EH (cell line): ENCODE results near the gene EFCAB5.
"Not testable (repeated sequence)": the region's sequence is repeated elsewhere in the genome, so short reads cannot be mapped to it uniquely, and the experiment has no call there.

Experiments used
- DNase-seq: peaks from one replicate; pipeline ENCODE4 v3.0.0-alpha.2; 2015; ENCODE audit warnings: low read depth

The EFCAB5 gene

GRCh38 chr17:30005709-30006320 is 64.4 kb downstream of the EFCAB5 start:
- peak; percentile 36 for DNase-seq

- not testable (repeated sequence) for DNase-seq
These were observed 70.5 kb downstream of the EFCAB5 start for GRCh38 chr17:30011934-30012333.

- peak; percentile 65 for DNase-seq
These were observed 80.4 kb downstream of the EFCAB5 start for GRCh38 chr17:30021708-30022317.

DNA sequence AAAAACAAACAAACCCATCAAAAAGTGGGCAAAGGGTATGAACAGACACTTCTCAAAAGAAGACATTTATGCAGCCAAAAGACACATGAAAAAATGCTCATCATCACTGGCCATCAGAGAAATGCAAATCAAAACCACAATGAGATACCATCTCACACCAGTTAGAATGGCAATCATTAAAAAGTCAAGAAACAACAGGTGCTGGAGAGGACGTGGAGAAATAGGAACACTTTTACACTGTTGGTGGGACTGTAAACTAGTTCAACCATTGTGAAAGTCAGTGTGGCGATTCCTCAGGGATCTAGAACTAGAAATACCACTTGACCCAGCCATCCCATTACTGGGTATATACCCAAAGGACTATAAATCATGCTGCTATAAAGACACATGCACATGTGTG is 83.9 kb downstream of the EFCAB5 start:
- DNase-seq: not testable (repeated sequence)

- DNase-seq: no peak
These were observed 86.2 kb downstream of the EFCAB5 start for GRCh38 chr17:30027676-30028075.

- DNase-seq: no peak
These were observed 89.9 kb downstream of the EFCAB5 start for GRCh38 chr17:30031214-30031869.

DNA sequence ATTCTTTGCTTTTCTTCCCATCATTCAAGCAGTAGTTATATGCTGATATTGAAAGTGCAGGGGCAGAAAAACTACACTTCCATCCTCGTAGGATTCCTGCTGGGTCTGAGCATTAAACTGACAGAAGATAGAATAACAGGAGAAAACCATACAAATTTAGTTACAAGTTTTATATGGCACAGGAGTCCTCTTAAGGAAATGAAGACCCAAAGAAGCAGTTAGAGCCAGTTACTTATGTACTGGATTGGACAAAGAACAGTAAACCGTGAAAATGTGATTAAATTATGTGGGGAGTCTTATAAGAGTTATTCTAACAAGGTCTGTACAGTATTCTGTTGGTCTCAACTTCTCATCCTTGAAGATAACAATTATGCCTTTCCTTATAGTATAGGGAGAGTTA is 93.9 kb downstream of the EFCAB5 start:
- DNase-seq: no peak

DNA sequence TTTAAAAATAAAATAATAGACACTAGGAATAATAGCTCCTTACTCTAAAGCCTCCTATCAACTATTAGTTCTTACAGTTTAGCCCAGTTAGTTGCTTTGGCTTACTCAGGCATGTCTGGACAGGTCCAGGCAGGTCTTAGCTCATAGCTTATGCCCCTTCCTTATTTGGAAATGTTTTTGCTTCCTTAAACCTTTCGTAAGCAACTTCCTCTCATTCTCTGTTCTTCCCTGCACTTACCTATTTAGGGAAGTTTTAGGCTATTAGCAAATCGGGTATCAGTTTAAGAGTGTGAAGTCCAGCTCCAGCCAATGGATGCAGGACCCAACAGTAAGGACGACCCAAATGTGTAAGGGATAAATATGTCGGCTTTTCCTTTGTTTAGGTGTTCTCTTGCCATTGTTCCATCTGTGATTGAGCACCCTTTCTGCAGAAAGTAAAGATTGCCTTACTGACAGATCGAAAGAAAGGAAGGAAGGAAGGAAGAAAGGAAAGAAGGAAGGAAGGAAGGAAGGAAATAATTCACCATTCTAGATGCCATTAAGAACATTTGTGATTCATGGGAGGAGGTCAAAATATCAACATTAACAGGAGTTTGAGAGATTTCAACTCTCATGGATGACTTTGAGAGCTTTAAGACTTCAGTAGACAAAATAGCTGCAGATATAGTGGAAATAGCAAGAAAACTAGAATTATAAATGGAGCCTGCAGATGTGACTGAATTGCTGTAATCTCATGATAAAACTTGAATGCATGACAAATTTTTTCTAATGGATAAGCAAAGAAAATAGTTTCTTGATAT is 99.5 kb downstream of the EFCAB5 start:
- peak; percentile 42 for DNase-seq

- DNase-seq: no peak
These were observed 100.1 kb downstream of the EFCAB5 start for GRCh38 chr17:30041551-30041950.

GRCh38 chr17:30062372-30062771 is 120.9 kb downstream of the EFCAB5 start:
- no peak for DNase-seq

DNA sequence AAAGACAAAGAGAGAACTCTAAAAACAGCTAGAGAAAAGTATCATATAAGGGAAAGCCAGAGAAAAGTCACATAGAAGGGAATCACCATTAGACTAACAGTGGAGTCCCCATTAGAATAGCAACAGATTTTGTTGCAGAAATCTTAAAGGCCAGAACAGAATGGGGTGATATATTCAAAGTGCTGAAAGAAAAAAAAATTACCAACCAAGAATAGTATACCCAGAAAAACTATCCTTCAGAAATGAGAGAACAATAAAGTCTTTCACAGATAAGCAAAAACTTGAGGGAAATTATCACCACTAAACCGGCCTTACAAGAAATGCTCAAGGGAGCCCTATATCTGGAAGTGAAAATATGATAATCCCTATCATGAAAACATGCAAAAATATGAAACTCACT is 123.3 kb downstream of the EFCAB5 start:
- no peak for DNase-seq

DNA sequence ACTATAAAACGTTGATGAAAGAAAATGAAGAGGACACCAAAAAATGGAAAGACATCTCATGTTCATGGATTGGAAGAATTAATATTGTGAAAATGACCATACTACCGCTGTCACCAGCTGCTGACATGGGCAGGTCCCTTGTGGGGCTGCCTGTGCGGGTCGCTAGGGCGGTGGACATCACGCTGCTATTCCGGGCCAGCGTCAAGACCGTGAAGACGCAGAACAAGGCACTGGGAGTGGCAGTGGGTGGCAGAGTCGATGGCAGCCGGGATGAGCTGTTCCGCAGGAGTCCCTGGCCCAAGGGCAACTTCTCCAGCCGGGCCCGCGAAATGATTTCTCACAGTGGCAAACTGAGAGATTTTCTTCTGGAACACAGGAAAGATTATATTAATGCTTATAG is 127.0 kb downstream of the EFCAB5 start:
- no peak for DNase-seq

- DNase-seq: no peak
These were observed 132.8 kb downstream of the EFCAB5 start for GRCh38 chr17:30074254-30074653.

GRCh38 chr17:30074730-30075129 is 133.3 kb downstream of the EFCAB5 start:
- no peak for DNase-seq

GRCh38 chr17:30082773-30083172 is 141.3 kb downstream of the EFCAB5 start:
- no peak for DNase-seq

- no peak for DNase-seq
These were observed 143.4 kb downstream of the EFCAB5 start for GRCh38 chr17:30084788-30085187.

DNA sequence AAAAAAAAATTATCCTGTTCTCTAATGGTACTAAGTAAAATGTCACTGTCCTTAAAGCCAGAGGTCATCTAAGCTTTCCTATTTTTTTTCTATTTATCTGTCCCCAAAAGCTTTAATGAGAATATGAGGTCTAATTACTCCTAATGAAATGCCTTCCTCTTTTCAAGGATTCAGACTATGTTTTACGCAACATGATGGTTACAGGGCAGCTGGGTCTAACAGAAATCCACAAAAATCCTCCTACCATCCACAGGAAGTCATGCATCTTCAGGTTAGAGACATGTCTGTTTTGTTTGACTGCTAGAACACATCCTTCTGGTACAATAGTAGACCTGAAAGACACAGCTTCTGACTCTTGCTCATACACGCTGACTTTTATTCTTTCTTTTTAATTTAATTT is 145.5 kb downstream of the EFCAB5 start:
- DNase-seq: no peak

DNA sequence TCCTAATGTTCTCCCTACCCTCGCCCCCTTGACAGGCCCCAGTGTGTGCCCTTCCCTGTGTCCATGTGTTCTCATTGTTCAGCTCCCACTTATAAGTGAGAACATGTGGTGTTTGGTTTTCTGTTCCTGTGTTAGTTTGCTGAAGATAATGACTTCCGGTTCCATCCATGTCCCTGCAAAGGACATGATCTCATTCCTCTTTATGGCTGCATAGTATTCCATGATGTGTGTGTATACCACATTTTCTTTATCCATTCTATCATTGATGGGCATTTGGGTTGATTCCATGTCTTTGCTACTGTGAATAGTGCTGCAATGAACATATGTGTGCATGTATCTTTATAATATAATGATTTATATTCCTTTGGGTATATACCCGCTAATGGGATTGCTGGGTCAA is 146.0 kb downstream of the EFCAB5 start:
- not testable (repeated sequence) for DNase-seq

GRCh38 chr17:30091121-30091670 is 149.8 kb downstream of the EFCAB5 start:
- no peak for DNase-seq

GRCh38 chr17:30091771-30092170 is 150.3 kb downstream of the EFCAB5 start:
- peak; percentile 97 for DNase-seq

GRCh38 chr17:30092886-30093285 is 151.5 kb downstream of the EFCAB5 start:
- DNase-seq: no peak

GRCh38 chr17:30093463-30094147 is 152.2 kb downstream of the EFCAB5 start:
- DNase-seq: peak; percentile 75
